Activated CD8-positive, alpha-beta memory T cell treated with anti-CD3 and anti-CD28 coated beads, Interleukin-2, amount 50 U/mL, for 24 hours (primary cell): Measurements from ENCODE around the gene ZSWIM6.

Experiments
- DNase-seq: peaks from one replicate; pipeline ENCODE4 v3.0.0-alpha.2; 2020; ENCODE audit errors: extremely low read depth

The ZSWIM6 gene

DNA sequence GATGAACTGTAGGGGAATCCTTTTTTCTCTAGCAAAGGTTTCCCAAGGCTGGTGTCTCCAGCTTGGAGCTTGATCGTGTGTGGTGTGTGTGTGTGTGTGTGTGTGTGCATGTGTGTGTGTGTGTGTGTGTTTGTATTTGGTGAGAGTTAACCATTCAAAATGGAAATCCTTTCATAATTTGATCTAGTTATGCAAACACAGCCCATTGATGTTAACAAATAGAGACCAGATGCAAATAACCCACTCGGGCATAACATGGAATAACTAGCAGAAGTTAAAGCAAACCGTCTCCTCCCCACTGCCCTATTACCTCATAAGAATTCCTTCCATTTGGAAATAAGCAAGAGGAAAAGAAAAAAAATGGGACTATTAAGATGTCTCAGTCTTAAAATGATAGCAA, 24.9 kb upstream of the ZSWIM6 start:
- DNase-seq = no peak

DNA sequence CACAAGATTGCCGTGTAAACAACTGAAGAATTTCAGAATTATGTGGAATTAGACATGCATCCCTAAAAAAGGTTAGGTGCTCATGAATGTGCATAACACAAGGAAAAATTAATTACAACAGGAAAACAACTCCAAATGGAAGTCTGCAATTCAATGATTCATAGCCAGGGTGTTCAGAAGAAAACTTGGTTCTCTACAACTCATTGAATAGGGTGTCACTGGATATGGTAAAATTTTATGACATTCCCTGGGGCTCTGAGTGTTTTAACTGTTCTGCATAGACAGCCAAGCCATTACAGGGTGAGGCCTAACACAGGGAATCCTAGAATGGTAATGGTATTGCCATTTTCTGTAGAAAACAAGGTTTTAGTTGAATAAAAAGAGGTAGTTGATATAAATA, 24.4 kb upstream of the ZSWIM6 start:
- no peak for DNase-seq

DNA sequence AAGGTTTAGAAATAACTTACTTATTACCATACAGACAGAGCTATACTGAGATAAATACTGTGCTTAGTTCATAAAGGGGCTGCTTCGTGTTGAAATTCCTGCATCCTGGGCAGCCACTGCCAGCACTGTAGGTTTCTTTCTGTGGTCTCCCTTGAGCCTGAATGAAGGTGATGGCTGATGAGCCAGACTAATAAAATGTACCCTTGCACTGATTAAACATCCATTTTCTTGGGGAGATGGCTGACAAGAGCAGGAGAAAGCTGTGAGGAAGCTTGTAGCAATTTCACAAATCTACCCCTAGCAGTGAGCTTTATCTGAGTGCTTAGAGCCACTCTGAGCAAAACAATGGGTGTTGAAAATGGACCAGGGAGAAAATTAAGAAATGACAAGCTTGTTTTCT, 23.3 kb upstream of the ZSWIM6 start:
- no peak for DNase-seq

DNA sequence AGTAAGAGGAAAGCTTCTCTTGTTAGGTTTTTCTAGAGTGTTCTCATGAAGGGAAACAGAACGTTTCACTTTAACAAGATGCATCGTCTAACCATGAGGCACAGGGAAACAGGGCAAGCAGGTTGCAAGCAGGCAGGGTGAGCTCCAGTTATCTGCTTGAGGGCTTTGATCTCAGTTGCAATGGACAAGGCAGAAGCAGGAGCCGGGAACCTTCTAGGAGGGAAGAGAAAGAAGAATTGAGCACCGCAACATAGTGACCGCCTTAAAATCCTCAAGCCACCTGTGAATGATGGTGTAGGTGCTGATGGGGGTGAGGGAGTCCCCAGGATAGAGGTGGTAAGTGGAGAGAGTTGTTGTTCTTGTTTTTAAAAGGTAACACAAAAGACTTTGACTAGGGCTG, 22.9 kb upstream of the ZSWIM6 start:
- no peak for DNase-seq

DNA sequence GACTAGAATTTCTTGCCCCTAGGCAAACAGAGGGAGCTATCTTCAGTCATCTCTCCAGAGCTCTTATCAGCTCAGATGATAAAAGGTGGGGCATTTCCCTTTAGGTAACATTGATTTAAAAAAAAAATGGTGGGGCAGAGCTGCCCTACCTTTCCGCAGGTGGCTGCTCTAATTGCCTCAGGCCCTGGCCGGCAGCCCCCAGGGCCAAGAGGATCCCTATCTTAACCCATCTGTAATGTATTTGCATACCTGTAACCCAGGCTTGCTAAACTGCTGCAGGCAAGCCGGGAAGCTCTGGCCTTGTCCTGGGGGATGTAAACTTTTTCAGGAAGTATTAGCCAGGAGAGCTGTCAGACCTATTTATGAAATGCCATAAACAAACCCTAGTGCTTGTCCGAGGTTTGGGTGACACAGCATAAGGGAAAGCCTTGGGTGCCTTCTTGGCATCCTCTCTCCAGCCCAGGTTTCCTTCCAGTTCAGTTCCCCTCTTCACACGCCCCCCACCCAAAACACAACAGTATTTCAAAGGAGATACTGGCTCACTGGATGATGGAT, 20.9 kb upstream of the ZSWIM6 start:
- no peak for DNase-seq

DNA sequence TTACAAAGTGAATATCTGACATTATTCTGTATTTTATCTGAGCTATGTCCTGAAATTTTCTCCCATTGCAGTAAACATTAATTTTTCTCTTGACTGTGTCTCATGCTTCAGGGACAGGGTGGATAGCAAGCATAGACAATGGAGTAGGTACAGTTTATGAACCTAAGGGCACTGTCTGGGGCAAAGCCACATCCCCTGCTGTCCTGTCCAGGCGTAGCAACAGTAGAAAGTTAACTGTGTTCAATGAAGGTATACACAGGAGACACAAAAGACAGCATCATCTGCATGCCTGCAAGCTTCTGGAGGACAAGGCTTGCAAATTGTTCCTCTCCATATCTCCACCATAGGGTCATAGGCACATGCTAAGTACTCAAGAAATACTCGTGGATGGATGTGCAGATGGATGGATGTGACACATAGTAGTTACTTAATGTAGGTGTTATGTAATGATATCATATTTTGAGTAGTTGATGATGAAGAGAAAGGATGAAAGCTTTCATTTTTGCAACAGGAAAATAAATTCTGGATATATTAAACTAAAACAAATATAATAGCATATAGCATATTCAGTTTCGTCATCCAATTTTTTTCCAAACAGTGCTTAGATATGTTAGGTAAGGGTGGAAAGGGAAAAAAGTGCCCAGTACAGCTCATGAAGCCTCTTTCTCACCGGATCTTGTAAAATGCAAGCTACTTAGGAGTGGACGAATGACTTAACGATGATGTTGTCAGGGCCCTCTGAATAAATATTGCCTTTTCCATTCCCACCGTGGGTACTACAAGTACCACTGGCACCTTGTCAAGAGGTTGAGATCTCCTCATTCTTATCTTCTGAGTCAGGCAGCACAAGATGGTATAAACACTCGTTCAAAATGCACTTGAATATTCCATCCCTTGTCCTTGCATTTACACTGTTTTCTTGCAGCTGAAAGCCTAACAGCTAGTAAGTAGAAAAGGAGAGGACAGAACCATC, 19.9 kb upstream of the ZSWIM6 start:
- DNase-seq = no peak

DNA sequence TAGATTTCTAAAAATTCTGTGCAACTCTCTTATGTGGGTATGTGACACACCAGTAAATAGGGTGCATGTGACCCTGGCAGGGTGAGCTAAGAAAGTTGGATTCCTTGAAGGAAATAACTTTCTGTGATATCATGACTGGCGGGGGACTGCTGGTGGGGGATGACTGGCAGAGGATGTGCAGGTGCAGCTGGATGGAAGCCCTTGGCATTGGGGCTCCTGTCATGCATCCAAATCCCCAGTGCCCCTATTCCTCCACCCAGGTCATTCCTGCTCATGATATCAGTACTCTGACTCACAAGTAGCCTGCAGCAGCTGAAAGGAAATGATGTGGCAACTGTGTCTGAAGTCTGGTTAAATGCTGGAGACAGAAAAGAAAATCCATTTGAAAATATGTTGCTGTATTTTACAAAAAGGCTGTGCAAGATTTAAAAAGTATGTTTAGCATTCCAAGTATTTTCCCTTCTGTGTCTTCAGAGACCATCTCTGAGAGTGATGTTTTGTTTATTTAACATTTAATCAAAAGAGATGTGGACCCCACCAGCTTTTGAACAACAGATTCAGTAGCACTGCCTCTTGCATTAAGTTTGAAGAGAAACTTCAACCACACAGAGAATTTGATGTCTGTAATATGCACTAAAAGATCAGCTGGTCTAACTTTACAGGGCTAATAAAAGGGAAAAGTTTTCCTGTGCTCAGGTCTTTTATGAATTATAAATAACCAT, 17.9 kb upstream of the ZSWIM6 start:
- DNase-seq = no peak

DNA sequence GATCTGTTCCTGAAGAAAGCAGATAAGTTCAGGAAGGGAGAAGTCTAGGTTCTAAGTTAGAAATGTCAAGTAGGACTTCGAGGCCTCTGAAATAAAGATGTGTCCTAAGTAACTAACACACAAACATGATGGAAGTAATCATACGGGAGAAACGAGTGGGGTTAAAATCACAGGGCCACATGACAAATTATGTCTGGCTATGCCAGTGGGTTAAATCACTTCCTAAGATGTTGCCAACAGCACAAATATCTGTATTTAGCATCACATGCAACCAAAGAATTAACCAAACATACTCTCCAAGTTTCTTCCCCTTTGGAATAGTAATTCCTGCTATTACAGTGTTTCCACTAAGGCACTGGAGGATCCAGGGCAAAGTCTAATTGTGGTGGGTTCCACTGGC, 13.7 kb upstream of the ZSWIM6 start:
- no peak for DNase-seq

DNA sequence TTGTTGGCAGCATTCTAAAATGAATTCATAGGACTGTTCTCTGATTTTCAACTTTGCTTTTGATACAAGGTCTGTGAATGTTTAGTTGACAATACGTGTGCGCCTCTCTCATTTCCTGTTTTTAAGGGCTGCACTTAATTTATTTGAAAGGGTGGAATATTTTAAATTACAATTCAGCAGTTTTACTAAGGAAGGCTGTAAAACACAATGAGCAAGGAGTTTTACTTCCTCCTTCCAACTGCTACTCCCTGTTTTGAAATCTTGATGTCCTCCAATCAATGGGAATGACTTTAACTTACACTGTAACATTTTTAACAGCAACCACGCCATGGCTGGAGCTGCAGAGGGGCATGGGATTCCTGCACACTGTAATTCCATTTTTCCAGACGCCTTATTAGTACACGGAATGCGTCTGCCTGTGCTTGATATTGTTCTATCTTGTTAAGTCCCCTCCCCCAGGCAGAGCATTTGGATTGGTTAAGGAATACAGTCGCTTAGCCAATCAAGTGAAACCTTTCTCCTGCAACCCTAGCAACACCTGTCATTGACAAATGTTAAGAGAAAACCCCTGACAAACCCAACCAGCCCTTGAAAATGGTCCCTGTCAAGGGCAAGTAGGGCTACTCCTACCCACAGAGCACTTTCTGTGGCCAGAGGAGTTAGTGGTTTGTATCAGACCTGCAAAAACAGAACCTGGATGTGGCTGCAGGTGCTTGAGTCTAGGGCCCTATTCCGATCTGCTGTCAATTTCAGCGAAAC, 12.5 kb upstream of the ZSWIM6 start:
- DNase-seq = no peak

DNA sequence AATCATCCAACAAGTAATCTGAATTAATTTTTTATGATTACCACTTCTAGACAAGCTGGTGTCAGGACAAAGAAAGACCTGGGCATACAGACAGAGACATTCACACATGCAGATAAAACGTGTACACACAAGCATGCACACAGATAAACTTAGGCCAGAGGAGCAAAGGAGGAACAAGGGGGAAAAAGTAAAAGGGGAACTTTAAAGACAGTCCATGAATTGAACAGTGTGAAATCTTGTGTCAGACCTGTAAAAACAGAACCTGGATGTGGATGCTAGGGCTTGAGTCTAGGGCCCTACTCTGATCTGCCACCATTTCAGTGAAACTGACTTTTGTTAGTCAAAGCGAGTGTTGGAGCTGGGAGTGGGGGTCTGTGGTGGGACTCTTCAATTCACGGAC, 11.2 kb upstream of the ZSWIM6 start:
- no peak for DNase-seq

DNA sequence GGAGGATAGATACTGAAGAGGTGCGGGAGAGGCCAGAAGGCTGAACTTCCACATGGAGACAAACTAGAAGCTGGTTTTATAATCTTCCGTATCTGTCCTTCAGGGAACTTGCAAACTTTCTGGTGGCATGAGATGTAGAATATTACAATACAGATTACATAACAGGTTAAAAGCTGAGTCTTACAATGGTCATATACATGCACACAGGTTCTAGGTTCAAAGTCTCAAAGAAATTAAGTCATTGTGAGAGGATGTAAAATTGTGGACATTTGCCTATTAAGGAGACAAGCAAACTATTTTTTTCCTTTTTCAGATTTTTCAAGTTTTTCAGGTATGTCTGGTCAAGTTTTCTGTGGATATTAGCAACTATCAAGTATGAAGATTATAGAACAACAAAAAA, 10.4 kb upstream of the ZSWIM6 start:
- no peak for DNase-seq

DNA sequence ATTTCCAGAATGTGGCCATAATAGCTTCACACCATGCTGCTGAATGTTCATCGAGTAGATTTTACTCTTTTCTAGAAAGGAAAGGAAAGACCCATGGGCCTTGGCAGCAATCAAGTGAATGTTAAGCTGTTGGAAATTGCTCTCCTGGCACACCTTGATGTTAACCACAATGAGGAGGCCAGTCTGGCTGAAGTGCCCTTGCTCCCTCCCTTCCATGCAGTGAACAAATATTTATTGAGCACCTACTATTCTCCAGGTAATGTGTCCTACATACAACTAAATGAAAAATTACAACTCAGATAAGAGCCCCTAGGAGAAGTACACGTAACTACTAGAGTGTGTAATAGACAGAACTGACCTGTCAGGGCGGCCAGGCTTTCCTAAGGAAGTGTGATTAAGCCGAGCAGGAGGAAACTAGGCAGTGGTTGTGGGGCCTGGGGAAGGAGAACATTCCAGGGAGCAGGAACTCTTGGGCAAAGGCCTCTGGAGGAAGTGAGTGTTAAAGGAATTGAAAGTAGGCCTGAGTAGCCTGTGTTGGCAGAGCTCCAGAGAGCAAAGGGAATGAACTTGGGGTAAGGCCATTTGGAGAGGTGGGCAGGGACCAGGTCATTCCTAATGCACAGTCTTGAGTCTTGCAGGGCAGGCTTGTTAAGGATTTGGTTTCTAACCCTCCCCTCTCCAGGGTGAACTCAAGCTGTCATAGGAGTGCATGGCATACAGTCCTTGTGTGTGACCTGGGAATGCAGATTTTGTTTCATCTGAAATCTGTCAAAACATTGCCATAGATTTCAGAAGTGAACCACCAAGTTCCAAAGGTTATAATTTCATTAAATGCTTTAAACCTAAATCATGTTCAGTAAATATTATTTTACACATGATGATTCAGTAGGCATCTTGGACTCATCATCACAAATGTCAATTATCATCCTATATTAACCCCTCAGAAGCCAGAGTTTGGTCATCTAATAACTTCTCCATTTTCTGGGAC, 9.0 kb upstream of the ZSWIM6 start:
- no peak for DNase-seq

DNA sequence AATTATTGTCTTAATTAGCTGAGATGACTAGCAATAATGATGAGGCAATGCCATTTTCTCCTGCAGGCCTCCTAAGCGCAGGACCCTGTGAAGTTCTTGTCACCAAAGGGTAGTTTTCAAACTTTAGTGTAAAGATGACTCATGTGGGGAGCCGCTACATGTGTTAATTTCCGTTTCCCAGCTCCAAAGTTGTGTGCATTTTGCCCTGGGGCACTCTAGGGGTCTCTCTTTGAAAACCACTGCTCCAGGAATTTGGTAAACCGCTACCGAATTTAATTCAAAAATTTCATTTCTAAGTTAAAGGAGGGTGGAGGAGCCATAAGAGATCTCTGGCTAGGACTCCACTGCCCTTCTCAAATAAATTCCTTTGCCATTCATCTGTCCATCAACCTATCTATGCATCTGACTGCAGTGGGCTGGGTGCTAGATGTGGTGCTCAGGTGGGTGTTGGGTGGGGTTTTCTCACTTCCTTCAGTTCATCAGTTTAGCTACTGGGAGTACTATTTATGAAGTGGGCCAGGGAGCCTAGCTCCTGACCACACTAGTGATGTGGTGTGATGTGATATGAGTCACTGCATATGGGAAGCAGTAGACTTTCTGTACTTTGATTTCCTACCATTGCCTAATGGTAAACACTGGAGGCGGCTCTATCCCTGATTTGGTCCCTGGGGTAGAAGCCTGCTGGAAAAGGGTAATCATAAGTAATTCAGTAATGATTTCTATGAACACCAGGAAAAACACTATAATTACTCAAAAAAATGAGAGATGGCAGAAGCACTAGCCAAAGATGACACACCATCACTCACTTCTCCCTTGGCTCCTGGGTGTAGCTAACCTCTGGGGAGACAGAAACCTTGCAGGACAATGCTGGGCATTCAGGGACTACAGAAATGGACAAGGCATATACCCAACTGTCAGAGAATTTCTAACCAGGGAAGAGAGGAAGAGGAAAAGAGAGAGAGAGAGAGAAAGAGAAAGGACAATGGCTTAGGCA, 4.0 kb upstream of the ZSWIM6 start:
- DNase-seq = no peak

DNA sequence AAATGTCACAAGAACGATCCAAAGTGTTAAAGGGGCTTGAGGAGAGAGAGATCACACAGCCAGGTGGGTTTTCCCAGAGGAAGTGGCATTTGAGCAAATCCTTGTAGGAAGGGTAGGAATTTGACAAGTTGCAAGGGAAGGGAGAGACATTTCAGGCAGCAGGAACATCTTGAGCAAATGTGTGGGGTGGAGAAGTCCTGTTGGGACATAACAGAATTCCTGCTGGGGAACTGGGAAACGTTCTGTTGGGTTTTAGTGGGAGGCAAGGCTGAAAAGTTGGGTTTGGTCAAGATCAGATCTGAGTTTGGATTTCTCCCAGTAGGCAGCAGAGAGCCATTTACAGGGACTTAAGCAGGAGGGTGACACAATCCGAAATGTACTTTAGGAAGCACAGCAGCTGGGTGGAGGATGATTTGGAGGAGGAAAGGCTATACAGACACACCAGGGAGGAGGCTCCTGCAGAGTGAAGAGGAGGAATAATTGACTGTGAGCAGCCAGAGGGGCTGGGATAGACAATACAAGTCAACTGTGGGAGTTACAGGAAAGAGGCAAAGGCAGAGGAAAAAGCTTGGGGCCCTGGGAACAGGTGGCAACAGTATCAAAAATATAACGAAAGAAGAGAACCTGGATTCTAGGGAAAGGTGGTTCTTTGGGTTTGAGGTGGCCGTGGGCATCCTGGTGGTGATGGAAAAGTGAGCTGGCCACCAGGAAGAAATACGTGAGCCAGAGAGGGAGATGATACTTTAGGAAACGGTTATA, 3.1 kb upstream of the ZSWIM6 start:
- no peak for DNase-seq

DNA sequence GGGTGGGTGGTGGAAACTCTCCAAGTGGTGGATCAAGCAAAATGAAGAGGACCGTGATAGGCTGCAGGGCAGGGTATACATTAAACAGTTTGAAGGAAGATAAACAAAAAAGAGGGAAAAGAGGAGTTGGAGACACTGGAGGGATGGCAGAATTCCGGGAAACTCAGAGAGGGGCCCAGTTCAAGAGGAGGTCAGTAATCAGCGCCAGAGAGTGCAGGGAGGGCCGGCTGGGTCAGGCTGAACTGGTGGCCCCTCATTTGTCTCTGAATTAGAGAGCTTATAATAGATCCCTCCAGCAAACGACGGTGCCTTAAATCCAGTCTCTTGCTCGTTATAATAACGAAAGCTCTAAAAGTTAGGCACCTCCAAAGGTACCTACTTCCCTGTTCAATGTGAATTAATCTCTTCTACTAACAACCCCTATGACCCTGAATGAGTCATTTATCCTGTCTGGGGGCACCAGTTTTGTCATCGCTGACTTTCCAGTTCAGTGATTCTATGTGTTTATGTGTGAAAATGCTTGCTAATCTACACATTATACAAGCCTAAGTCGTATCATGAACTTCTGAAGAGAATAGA, 2.4 kb upstream of the ZSWIM6 start:
- DNase-seq = no peak

DNA sequence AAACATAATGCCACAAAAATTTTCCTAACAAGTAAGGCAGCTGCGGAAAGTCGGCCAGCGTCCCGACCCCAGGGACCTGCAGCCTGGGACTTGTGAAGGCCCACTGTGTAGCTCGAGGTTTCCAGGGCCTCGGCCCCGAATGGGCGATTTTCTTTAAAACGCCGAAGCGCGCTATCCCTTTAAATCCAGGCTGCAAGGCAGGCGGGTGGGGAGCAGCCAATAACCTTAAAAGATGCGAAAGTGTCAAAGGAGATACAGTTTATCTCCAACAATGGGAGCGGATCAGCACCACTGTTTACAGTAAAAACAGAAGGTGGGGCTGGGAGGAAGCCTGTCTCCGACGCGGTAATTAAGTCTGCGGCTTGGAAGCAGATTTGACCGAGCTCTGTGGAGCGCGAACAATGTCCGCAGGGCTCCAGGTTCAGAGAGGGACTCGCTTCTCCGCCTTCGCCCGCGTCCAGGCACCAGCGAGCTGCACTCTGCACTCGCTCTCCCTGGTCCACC, 1.7 kb upstream of the ZSWIM6 start:
- no peak for DNase-seq

DNA sequence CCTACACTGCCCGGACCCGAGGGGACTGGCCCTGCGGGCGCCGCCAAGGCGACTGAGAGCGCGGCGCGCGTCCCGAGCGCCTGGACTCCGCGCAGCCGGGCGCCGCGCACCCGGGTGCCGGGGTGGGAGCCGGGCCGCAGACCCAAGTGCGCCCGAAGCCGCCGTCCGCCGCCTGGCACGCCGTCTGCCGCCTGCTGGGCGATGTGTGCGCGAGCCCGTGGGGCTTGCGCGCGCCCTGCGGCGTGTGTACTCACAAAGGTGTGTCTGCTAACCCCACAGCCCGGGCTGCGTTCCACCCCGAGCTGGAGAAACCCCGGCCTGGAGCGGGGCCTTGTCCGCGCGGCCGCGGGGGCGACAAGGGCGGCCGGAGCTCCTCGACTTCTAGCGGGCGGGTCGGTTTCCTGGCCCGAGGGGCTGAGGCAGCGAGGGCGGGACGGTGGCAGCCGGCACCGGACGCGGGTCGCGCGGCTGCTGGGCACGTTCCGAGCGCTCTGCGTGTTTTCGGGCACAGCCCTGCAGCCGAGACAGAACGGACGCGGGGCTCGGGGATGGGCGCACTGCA, 1.1 kb upstream of the ZSWIM6 start:
- no peak for DNase-seq

DNA sequence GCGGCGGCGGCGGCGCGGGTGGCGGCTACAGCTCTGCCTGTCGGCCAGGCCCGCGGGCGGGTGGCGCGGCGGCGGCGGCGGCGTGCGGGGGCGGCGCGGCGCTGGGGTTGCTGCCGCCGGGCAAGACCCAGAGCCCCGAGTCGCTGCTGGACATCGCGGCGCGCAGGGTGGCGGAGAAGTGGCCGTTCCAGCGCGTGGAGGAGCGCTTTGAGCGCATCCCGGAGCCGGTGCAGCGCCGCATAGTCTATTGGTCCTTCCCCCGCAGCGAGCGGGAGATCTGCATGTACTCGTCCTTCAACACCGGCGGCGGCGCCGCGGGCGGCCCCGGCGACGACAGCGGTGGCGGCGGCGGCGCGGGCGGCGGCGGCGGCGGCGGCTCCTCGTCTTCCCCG, 296 bp downstream of the ZSWIM6 start:
- no peak for DNase-seq
